Measurements from ENCODE around the gene CNTNAP2. TPM values are rescaled to one million over a fixed set of nuclear protein-coding genes. Genes with fewer than 3 reads are reported as not detected.

The CNTNAP2 gene
- total RNA-seq, 2 donors from 2014 or later, result not detected

DNA sequence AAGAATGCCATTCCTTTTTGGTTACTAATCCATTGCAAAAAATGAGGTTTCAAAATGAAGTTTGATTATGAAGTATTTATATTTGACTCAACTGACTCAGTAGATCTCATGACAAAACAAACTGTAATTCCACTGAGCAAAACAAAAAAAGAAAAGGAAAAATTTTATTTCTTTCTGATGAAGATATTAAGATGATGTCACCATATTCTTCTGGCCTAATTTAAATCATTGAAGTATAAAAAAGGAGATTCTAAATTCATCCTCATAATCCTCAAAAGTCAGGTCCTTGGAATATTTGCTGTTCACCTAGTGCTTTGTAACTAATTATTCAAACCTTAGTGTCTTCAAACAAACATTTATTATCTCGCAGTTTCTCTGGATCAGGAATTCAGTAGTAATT is 1183.7 kb downstream of the CNTNAP2 start:
- peaks cover 6% of the 10 kb centered on the region for H3K9me3 Mint-ChIP-seq
- no peaks in the 10 kb centered on the region for H3K36me3 Mint-ChIP-seq (ENCODE audit: low read depth)
- no peak for ATAC-seq (replicated peaks)
- no peaks in the 10 kb centered on the region for H3K27me3 Mint-ChIP-seq
- no peaks in the 10 kb centered on the region for H3K4me1 Mint-ChIP-seq
- no peak overlapping the region for H3K4me3 Mint-ChIP-seq
- no peak overlapping the region for H3K27ac Mint-ChIP-seq

DNA sequence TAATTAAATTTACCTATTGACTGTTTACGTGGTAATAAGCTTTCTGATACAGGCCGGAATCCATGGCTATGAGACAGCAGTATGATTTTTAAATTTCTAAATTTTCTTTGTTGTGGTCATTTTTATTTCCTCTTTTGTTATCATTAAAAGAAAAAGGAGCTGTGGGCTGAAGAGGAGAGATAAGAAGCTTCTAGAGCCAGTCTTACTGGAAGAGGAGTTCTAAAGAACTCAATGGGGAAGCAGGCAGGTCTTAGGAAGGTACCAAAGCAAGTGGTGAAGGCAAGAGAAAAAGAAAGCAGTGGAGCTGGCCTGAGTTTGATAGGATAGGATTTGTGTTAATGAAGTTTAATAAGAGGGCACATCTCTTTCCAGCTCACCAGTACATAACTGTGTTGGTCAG is 1187.8 kb downstream of the CNTNAP2 start:
- H3K36me3 Mint-ChIP-seq (ENCODE audit: low read depth), result no peaks in the 10 kb centered on the region
- H3K9me3 Mint-ChIP-seq, result peaks cover 14% of the 10 kb centered on the region
- no peak overlapping the region for H3K27ac Mint-ChIP-seq
- no peaks in the 10 kb centered on the region for H3K27me3 Mint-ChIP-seq
- H3K4me1 Mint-ChIP-seq, result no peaks in the 10 kb centered on the region
- ATAC-seq (replicated peaks), result no peak
- H3K4me3 Mint-ChIP-seq, result no peak overlapping the region

DNA sequence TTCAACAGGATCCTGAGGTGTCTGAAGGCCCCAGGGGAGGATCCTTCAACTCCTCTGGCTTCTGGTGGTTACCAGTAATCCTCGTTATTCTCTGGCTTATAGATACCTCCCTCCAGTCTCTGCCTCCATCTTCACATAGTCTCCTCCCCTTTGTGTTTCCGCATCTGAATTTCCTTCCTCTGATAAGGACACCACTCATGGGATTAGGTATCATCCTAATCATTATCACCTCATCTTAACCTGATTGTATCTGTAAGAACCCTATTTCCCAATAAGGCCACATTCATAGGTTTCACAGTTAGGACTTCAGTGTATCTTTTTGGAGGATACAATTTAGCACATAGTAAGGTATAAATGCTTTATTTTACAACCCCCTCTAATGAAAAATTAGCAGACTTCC is 1189.2 kb downstream of the CNTNAP2 start:
- Mint-ChIP-seq H3K4me3 (no peak overlapping the region), H3K4me1 (no peaks in the 10 kb centered on the region), H3K9me3 (peaks cover 18% of the 10 kb centered on the region), H3K27me3 (no peaks in the 10 kb centered on the region), H3K36me3 (ENCODE audit: low read depth) (no peaks in the 10 kb centered on the region), H3K27ac (no peak overlapping the region)
- ATAC-seq (replicated peaks), result no peak

DNA sequence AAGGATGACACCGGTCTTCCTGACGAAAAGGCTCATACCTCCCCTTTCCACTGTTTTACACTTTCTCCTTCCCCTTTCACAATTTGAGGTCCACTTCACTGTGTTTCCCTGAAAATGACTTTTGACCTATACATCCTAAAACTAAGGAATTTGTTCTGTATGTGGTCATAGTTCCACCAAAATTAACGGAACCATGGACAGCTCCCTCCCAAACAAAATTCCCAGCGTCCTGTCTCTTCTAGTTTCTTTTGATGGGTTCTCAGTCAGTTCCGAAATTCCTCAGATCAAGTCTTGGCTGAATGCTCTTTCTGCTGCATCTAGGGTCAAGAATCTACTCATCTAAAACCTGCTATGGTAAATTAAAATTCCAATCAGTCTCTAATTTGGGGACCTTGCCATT is 1191.9 kb downstream of the CNTNAP2 start:
- Mint-ChIP-seq H3K4me3 (no peak overlapping the region), H3K4me1 (no peaks in the 10 kb centered on the region), H3K27me3 (no peaks in the 10 kb centered on the region), H3K9me3 (peaks cover 22% of the 10 kb centered on the region), H3K36me3 (ENCODE audit: low read depth) (no peaks in the 10 kb centered on the region), H3K27ac (no peak overlapping the region)
- ATAC-seq (replicated peaks), result no peak

DNA sequence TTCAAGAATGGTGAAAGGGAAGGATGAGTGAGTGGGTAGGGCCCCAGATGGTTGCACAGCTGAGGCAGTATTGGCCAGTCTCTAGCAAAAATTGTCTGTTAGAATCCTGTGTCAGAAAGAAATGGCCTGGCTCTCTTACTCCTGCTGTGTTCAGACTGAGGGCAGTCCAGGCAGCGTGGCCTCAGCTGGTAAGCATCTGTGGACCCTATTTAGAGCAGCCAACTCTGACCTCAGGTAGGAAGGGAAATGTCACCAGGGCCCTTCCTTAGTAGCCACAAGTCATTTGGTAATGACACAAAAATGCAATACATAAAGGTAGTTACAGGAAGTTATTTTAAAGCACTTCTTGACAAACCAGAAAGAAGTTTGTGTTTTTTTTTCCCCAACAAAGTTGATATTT is 1194.7 kb downstream of the CNTNAP2 start:
- H3K9me3 Mint-ChIP-seq, result peaks cover 17% of the 10 kb centered on the region
- no peak for ATAC-seq (replicated peaks)
- no peaks in the 10 kb centered on the region for H3K36me3 Mint-ChIP-seq (ENCODE audit: low read depth)
- no peak overlapping the region for H3K4me3 Mint-ChIP-seq
- H3K27me3 Mint-ChIP-seq, result no peaks in the 10 kb centered on the region
- no peaks in the 10 kb centered on the region for H3K4me1 Mint-ChIP-seq
- no peak overlapping the region for H3K27ac Mint-ChIP-seq

DNA sequence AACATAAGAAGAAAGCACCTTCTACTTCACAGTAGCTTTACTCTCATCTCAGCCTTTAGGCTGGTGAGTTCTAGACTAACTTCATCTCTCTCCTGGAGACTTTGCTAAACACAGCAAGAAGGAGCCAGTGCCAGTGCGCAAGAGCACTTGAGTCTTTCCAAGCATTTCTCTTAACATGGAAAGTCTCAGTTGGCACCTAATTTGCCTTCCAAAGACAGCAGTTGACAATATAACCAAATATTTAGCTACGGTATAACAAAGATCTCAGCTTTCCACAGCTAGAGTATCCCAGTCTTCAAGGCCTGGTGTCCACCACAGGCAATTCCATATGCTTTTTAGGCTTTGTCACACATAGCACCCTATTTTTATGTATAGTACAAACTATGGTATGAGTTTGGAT is 1204.9 kb downstream of the CNTNAP2 start:
- no peaks in the 10 kb centered on the region for H3K36me3 Mint-ChIP-seq (ENCODE audit: low read depth)
- H3K4me3 Mint-ChIP-seq, result no peak overlapping the region
- no peak for ATAC-seq (replicated peaks)
- no peaks in the 10 kb centered on the region for H3K4me1 Mint-ChIP-seq
- no peaks in the 10 kb centered on the region for H3K27me3 Mint-ChIP-seq
- H3K9me3 Mint-ChIP-seq, result peaks cover 6% of the 10 kb centered on the region
- no peak overlapping the region for H3K27ac Mint-ChIP-seq

DNA sequence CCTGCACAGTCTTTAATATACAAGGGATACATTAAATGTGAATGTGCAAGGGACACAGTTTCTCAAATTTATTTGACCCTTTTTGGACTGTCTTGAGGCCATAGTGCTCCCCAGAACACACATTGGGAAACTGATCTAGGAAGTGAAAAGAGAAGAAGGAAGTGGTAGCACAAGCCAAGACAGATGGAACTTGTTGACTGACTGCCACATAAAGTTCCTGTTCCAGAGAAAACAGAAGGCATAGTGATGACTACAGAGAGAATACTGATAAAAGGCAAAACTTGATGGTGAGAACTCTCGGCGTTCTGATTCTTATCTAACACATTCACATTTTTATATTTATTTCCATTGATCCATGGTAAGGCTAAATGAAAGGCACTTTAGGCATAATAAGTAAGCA is 1216.4 kb downstream of the CNTNAP2 start:
- H3K27ac Mint-ChIP-seq, result no peak overlapping the region
- H3K36me3 Mint-ChIP-seq (ENCODE audit: low read depth), result no peaks in the 10 kb centered on the region
- H3K27me3 Mint-ChIP-seq, result no peaks in the 10 kb centered on the region
- H3K9me3 Mint-ChIP-seq, result peaks cover 4% of the 10 kb centered on the region
- no peak for ATAC-seq (replicated peaks)
- no peaks in the 10 kb centered on the region for H3K4me1 Mint-ChIP-seq
- H3K4me3 Mint-ChIP-seq, result no peak overlapping the region

DNA sequence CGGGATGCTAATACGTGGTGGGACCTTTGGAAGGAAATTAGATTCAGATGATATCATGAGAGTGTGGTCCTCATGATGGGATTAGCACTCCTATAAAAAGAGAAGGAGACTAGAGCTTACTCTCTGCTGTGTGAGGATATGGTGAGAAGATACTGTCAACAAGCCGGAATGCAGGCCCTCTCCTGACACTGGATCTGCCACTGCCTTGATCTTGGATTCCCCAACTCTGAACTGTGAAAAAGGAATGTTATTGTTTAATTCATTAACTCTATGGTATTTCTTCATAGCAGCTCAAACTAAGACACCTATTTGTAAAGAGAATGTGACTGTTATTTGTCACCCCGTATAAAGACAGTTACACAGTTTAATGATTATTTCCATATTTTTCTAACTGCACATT is 1246.5 kb downstream of the CNTNAP2 start:
- Mint-ChIP-seq H3K36me3 (ENCODE audit: low read depth) (no peaks in the 10 kb centered on the region), H3K27me3 (no peaks in the 10 kb centered on the region), H3K9me3 (peaks cover 13% of the 10 kb centered on the region), H3K4me3 (no peak overlapping the region), H3K4me1 (no peaks in the 10 kb centered on the region), H3K27ac (no peak overlapping the region)
- ATAC-seq (replicated peaks), result no peak

DNA sequence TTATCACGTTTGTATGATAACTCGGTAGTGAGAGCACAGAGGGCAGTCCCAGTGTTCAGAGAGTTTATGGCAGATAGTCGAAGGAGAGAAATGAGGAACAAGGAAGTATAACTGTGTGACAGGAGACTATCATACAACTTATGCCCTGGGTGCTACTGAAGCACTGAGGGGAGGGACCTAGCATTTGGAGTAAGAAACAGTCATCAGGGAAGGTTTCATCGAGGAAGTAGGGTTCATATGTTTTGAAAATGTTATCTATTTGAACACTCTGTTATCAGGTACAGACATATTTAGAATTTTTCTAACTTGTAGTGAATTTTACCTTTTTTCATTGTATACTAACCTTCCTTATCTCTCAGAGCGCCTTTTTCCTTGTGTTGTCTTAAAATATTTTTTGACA is 1259.6 kb downstream of the CNTNAP2 start:
- Mint-ChIP-seq H3K4me3 (no peak overlapping the region), H3K27ac (no peak overlapping the region), H3K36me3 (ENCODE audit: low read depth) (no peaks in the 10 kb centered on the region), H3K27me3 (no peaks in the 10 kb centered on the region), H3K9me3 (peaks cover 5% of the 10 kb centered on the region), H3K4me1 (no peaks in the 10 kb centered on the region)
- no peak for ATAC-seq (replicated peaks)

DNA sequence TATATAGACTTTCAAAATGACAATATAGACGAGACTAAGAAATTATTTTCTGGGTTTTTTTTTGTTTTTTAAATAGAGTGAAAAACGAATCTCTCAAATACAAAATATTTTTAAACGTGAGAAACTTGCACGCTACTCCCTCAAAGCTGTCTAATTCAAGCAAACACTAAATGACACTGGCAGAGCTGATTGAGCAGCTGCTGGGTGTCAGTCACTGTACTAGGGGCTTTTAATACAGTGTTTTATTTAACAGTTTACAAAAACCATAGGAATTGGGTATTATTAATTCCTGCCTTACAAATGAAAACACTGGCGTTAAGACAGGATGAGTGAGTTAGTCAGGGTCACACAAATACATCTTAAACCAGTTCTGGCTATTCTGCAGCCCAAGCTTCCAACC is 1264.3 kb downstream of the CNTNAP2 start:
- Mint-ChIP-seq H3K4me1 (no peaks in the 10 kb centered on the region), H3K4me3 (no peak overlapping the region), H3K36me3 (ENCODE audit: low read depth) (no peaks in the 10 kb centered on the region), H3K9me3 (peaks cover 10% of the 10 kb centered on the region), H3K27ac (no peak overlapping the region), H3K27me3 (no peaks in the 10 kb centered on the region)
- no peak for ATAC-seq (replicated peaks)

DNA sequence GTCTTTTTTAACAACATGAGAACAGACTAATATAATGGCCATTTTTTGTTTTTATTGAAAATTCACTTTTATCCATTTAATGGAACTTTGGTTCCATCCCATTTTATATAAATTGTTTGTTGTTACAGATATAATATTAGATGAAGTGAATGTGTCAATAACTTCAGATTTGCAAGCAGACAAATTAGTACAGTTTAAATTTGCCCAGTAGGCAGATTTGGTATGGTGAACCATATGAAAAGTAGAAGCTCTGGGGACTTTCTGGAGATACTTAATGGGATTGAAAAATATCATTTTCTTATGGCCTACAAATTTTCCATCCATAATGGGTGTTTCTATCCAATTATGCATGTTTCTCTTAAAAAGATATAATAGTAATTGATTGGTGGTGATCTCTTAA is 1277.7 kb downstream of the CNTNAP2 start:
- ATAC-seq (replicated peaks), result no peak
- Mint-ChIP-seq H3K4me1 (no peaks in the 10 kb centered on the region), H3K27me3 (no peaks in the 10 kb centered on the region), H3K4me3 (no peak overlapping the region), H3K9me3 (peaks cover 17% of the 10 kb centered on the region), H3K27ac (no peak overlapping the region), H3K36me3 (ENCODE audit: low read depth) (no peaks in the 10 kb centered on the region)

DNA sequence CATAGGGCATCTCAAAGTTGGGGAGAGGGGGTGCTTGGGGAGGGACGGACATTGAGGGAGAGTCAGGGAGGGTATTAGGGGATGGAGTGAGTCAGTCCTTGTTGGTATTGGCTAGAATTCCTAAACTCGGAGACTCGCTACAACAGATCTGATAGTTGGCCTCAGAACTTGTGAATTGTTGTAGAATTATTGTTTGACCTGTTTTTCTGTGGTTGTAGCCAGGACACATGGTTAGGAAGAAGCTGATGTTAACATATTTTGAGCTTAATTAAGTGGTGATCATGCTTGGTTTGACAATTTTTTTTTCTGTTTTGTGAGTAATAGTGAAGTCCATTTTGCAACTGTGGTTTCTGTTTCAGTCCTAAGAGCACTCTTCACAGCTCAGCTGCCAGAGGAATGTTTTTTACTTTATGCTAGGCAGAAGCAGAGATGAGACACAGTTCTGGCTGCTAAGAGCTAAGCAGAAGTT is 1283.7 kb downstream of the CNTNAP2 start:
- no peaks in the 10 kb centered on the region for H3K36me3 Mint-ChIP-seq (ENCODE audit: low read depth)
- H3K27me3 Mint-ChIP-seq, result no peaks in the 10 kb centered on the region
- ATAC-seq (replicated peaks), result no peak
- H3K4me1 Mint-ChIP-seq, result no peaks in the 10 kb centered on the region
- no peak overlapping the region for H3K4me3 Mint-ChIP-seq
- H3K27ac Mint-ChIP-seq, result no peak overlapping the region
- peaks cover 11% of the 10 kb centered on the region for H3K9me3 Mint-ChIP-seq

DNA sequence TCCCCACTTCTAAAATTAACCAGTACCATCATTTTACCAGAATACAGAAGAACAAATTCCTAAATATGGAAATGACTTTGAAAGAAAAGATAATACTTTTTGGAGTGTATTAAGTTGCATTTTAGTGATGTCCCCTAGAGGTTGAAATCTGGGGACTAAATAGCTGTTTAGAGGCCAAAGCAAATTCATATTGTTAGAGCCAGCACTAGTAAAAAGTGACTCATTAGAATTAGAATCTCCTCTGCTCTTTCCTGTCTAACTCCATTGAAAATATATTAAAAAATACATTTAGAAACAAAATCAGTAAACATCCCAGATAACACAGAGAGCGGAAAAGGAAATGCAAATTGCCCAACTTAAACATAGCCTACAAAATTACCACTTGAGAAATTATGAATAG is 1284.3 kb downstream of the CNTNAP2 start:
- no peak for ATAC-seq (replicated peaks)
- Mint-ChIP-seq H3K27me3 (no peaks in the 10 kb centered on the region), H3K36me3 (ENCODE audit: low read depth) (no peaks in the 10 kb centered on the region), H3K9me3 (peaks cover 11% of the 10 kb centered on the region), H3K27ac (no peak overlapping the region), H3K4me1 (no peaks in the 10 kb centered on the region), H3K4me3 (no peak overlapping the region)

DNA sequence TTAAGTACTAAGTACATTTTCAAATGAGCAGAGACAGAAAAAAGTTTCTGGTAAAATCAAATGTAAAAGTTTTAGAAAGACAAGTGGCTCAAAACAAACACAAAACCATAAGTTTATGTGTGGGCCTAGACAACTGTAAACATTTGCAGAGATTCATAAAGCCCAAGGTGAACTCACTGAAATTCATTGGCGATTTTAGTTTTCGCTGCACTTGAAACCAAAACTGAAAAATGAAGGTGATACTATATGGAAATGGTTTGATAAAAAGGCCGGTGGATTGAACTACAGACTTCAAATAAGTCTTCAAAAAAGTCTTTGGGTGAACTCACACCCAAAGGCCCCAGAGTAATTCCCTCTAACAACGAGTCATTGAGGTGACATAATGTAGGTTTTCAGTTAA is 1289.0 kb downstream of the CNTNAP2 start:
- no peaks in the 10 kb centered on the region for H3K27me3 Mint-ChIP-seq
- no peak overlapping the region for H3K27ac Mint-ChIP-seq
- no peaks in the 10 kb centered on the region for H3K36me3 Mint-ChIP-seq (ENCODE audit: low read depth)
- H3K9me3 Mint-ChIP-seq, result peaks cover 14% of the 10 kb centered on the region
- H3K4me1 Mint-ChIP-seq, result no peaks in the 10 kb centered on the region
- H3K4me3 Mint-ChIP-seq, result no peak overlapping the region
- ATAC-seq (replicated peaks), result no peak

DNA sequence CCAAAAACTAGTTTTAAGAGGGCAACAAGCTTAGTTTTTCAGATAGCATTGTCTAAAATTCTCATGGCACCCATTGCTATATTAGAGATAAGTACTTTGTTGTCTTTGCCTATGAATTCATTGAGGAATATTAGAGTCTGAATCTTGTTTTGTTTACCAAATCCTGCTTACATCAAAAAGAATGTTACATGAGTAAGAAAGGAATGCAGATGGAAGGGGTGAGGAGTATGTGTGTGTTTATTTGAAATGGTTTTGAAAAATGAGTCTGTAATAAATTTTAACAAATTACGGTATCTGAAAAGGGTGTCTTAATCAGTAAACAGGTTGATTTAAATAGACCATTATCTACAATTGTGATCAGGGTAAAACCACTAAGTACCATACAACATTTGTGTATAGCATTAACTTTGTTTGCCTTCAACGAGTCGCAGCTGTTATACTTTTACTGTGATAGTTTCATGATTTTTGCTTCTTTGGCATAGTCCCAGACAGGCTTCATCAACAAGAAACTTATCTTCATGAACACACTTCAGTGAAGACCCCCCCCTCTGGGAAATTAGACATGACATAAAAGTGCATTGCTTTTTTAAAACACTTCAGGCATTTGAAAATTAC is 1290.0 kb downstream of the CNTNAP2 start:
- Mint-ChIP-seq H3K27me3 (no peaks in the 10 kb centered on the region), H3K36me3 (ENCODE audit: low read depth) (no peaks in the 10 kb centered on the region), H3K4me3 (no peak overlapping the region), H3K9me3 (peaks cover 14% of the 10 kb centered on the region), H3K27ac (no peak overlapping the region), H3K4me1 (no peaks in the 10 kb centered on the region)
- ATAC-seq (replicated peaks), result no peak

DNA sequence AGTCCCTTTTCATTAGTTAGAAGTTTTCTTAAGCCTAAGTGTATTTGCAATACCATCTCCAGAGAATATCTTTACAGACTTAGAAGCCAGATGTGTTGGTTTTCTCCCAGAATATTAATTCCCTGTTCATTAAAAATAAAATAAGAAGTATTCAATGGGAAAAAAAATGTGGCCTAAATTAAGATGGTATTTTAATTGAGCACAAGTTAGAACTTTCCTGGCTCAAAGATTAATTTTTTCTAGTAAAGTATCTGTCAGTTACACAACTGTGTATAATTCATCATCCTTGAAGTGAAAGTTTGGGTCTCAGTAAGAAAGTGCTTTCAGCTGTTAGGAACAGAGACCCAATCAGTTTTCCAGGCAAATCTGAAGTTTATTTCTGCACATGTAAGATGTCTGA is 1294.5 kb downstream of the CNTNAP2 start:
- Mint-ChIP-seq H3K9me3 (peaks cover 20% of the 10 kb centered on the region), H3K27me3 (no peaks in the 10 kb centered on the region), H3K27ac (no peak overlapping the region), H3K4me3 (no peak overlapping the region), H3K36me3 (ENCODE audit: low read depth) (no peaks in the 10 kb centered on the region), H3K4me1 (no peaks in the 10 kb centered on the region)
- ATAC-seq (replicated peaks), result no peak

Data from activated T-helper 17 cell treated with anti-CD3 and anti-CD28 coated beads, Interleukin-2, amount 50 U/mL, for 72 hours (primary cell).